HG03095 (cell line): ENCODE data around the gene DUSP16.

Experiments used
- ATAC-seq: cut with Tn5 transposase; IDR thresholded peaks from one replicate; pipeline ENCODE4 v1.9.1; 2021; ENCODE audit warnings: moderate library complexity; ENCODE audit not compliant: unreplicated experiment

DUSP16 gene

DNA sequence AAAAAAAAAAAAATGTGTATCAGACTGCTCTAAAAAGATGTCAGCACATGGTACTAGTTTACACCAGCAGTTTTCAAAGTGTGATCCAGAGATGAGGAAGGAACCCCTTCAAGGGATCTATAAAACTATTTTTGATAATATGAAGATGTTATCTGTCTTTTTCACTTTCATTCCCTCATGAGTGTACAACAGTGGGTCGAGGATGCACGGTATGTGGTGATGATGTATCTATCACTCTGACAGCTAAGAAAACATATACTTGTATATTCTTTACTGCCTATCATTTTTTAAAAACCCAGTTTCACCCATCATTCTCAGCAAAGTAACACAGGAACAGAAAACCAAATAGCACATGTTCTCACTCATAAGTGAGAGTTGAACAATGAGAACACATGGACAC lies 12.4 kb downstream of the DUSP16 start:
- no peak for ATAC-seq

- ATAC-seq, result no peak
Measured at GRCh38 chr12:12549426-12549825, 13.2 kb downstream of the DUSP16 start.

GRCh38 chr12:12548713-12549112 lies 13.9 kb downstream of the DUSP16 start:
- ATAC-seq, result no peak

DNA sequence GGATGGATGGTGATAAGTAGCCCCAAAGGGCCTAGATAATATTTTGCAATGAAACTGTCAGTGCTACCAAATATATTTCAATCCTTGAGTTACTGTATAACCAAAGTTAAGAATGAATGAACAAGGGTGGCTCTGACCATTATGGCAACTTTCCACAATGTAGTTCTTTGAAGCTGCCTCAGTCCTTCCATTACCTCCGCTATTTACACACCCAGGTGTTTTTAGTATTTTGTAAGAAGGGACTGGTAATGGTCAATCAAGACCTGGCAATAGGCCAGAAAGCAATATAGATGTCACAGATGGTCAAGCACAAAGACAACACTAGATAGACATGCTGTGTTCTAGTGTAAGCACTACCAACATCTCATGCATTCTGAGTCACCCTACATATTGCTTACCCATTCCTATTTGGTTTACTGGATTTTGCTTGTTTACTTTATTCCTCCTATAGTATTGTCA lies 16.3 kb downstream of the DUSP16 start:
- no peak for ATAC-seq

DNA sequence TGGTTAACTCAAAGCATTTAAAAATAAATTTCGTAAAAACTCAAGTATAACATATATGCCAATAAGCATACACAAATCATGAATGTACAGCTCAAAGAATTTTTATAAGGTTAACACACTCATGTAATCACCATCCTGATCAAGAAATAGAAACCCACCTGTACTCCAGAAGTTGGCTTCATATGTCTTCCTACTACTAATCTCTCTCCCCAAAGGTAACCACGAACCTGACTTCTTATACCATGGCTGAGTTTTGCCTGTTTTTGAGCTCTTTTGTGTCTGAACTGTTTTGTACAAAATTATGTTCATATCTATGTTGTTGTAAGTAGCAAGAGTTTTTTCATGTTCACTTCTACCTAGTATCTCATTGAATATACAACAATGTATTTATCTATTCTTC lies 18.7 kb downstream of the DUSP16 start:
- ATAC-seq, result no peak

GRCh38 chr12:12542964-12543363 lies 19.7 kb downstream of the DUSP16 start:
- no peak for ATAC-seq

- no peak for ATAC-seq
Measured at GRCh38 chr12:12542286-12542685, 20.4 kb downstream of the DUSP16 start.

GRCh38 chr12:12541782-12542181 lies 20.9 kb downstream of the DUSP16 start:
- no peak for ATAC-seq

- ATAC-seq, result no peak
Measured at GRCh38 chr12:12540261-12541013, 22.2 kb downstream of the DUSP16 start.

DNA sequence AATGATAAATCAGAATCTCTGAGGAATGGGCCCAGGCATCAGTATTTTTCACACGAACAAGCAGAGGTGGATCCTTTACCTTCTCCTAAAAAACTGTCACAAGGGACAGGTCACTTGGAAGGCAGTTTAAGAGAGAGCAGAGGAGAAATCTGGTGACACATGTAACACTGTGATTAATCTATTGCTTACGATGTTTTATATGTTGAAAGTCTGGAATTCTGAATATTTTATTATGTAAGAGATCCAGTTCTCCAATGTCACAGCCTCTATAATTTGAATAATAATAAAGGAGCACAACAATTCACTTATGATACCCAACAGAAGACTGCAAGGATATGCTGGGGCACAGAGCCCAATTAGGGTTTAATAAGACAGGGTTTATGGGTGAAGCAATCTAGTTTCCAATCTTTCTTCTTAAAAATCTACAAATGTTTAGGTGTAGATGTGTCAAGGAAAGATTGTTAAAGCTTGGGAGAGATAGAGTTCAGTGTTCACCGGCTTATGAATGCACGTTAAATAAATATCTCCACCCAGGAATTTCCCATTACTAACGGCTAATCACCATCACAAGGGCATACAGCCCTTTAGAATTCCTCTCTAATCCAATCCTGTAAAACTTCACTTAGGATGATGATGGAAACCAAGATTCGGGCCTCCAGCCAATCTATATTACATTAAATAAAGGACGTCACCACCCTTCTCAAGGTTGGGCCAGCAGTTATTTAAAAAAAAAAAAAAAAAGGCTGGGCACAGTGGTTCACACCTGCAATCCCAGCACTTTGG lies 23.4 kb downstream of the DUSP16 start:
- ATAC-seq, result no peak

- ATAC-seq, result no peak
Measured at GRCh38 chr12:12538535-12538934, 24.1 kb downstream of the DUSP16 start.

DNA sequence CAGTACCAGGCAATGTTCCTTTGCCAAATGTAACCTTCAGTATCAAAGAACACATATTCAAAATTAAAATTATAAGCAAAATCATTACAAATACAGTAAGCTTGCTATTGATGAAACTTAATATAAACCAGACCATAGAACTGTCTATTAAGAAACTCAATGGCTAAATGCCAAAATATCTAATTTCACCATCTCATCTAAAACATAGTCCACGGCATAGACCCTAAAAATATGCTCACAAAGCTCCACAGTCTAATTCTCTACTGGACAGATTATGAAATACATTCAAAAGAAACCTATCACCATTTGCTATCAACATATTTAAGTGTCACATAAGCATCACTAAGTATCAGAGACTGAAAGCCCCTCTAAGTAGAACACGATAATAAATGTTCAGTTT lies 25.2 kb downstream of the DUSP16 start:
- no peak for ATAC-seq

GRCh38 chr12:12534975-12535374 lies 27.7 kb downstream of the DUSP16 start:
- no peak for ATAC-seq

DNA sequence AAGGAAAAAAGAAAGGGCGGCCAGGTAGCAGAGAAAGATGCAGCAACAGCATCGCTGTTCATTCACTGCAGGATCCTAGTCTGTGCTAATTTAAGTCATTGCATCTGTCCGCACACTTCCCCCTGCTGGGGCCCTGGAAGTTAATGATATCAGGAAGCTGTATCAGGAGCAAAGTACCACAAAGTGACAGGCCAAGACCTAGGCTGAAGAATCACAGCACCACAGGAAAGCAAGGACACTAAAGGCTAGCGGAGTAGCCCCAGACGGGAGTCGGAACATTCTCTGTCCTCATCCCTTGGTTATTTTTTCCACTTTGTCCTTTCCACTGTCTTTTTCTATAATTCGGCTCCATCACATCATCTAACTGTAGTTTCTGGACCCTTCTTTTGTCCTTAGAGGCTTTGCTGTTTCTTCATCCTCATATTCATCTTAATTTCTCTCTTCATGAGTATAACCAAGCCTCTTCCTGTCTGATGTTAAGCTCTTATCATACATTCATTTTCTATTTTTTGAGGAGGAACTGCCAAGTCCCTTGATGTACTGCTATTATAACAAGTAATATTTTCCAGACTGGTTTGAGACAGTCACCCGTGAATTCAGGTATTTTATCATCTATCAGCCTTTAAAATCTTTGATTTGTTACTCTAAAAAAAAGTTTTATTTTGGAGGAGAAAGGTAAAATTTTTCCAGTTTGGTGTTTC lies 28.3 kb downstream of the DUSP16 start:
- no peak for ATAC-seq

DNA sequence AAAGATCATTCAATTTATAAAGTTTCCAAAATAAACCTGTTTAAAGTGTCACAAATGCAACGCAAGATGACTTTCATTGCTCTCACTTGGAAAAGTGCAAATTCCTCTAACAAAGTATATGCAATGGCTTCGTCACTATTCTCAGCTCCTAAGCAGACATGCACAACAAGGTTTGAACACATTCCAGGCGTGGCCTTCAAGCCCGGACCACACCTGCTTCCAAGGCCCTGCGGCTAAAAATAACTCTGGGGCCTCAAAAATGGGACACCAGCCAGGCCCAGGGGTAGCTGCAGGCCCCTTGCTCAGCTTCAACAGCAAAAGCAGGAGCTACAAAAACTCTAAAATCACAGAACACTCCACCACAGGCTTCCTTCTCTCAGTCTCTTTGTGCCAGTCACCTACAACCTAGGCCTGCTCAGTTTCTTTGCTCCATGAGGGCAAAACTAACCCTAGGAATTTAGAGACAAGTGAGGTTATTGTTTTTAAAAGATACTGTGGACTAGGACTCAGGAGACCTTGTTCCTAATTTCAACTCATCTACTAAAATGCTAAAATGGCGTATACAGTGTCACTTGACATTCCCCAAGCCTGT lies 29.3 kb downstream of the DUSP16 start:
- no peak for ATAC-seq

DNA sequence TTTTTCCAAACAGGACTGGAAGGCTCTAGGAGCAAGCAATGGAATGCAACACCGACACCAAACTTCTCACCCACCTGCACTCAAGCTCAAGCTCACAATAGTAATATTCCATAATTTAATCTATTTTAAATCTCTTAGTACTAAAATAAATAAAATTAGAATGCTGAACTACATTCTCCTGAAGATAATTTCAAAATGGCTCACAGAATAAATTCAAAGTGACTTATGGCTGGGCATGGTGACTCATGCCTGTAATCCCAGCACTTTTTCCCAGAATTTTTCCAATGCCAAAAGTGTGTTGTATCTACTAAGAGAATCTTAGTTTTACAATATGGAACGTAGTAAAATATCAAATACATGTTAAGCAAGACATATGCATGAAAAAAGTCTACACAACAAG lies 31.5 kb downstream of the DUSP16 start:
- no peak for ATAC-seq

GRCh38 chr12:12529783-12530421 lies 32.8 kb downstream of the DUSP16 start:
- no peak for ATAC-seq

GRCh38 chr12:12528361-12529270 lies 34.0 kb downstream of the DUSP16 start:
- no peak for ATAC-seq

GRCh38 chr12:12527820-12528296 lies 34.8 kb downstream of the DUSP16 start:
- ATAC-seq, result no peak

DNA sequence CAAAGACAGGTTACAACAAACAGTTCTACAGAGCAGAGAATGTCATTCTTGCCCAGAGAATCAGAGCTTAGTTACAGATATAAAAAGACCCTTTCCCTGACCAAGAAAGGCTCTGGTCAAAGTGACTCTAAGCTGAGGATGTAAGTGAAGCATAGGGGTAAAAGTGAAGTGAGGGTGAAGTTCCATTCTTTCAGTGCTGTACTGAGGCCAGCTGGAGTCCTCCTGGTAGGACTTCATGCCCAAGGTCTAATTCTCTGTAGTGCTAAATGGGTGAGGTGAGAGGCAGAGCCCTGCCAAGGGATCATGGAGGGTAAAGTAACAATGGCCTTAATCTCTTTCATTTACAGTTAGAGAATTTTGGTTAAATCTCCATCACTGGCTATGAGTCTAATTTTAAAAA lies 38.5 kb downstream of the DUSP16 start:
- no peak for ATAC-seq
